ENCODE results near the gene PHPT1.

The PHPT1 gene

DNA sequence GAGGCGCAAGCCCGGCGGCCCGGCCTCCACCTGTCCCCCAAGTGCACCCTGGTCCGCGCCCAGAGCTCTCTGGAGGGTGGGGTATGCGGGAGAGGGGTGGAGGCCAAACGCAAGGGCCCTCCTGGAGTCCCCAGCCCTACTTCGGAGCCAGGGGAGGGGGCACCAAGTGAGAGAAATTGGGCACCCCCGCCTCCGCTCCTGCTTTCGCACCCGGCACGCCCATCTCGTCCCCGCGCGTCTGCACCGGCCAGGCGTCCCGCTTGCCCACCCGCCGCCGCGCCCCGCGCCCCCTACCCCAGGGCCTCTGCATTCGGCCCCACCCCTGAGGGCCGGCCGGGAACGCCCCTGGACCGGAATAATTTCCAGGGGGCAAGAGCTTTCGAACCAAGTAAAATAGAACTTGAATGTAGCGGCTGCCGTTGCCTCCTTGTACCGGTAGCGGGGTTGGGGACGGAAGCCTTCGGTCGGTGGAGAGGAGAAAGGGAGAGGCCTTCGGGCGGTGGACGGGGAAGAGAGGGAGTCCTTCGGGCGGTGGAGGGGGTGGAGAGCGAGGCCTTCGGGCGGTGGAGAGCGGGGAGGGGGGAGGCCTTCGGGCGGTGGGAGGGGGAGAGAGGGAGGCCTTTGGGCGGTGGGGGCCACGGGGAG, 694 bp upstream of the PHPT1 start:
- no peak for DNase-seq (ENCODE audit: low read depth)

DNA sequence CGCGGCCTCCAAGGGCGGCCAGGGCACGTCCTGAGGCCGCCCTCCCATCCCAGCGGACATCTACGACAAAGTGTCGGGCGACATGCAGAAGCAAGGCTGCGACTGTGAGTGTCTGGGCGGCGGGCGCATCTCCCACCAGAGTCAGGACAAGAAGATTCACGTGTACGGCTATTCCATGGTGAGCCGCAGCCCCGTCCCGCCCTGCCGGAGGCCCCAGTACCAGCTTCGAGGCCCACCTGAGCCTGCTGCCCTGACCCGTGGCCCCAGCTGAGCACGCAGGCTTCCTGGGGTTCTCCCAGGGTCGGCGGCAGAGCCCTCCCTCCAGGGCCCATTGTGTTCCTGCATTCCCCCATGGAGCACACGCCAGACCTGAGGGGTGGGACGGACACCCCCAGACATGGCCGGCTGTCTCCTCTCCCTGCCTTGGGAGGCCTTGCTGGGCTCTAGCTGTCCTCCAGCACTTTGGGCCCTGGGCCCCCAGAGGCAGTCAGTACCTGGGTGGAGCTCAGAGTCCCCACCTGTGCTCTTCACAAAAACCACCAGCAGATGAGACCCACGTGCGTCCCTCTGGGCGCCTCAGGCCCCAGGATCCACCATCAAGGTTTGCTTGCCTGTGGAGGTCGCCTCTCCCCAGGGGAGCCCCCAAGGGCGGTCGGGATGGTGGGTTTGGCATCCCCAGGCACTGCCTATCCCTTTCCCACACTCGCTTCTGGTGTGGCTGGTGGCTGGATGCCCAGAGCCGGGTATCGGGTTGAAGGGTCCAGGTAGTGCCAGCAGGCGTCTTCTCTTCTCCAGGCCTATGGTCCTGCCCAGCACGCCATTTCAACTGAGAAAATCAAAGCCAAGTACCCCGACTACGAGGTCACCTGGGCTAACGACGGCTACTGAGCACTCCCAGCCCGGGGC, 1.0 kb downstream of the PHPT1 start:
- no peak for DNase-seq (ENCODE audit: low read depth)

DNA sequence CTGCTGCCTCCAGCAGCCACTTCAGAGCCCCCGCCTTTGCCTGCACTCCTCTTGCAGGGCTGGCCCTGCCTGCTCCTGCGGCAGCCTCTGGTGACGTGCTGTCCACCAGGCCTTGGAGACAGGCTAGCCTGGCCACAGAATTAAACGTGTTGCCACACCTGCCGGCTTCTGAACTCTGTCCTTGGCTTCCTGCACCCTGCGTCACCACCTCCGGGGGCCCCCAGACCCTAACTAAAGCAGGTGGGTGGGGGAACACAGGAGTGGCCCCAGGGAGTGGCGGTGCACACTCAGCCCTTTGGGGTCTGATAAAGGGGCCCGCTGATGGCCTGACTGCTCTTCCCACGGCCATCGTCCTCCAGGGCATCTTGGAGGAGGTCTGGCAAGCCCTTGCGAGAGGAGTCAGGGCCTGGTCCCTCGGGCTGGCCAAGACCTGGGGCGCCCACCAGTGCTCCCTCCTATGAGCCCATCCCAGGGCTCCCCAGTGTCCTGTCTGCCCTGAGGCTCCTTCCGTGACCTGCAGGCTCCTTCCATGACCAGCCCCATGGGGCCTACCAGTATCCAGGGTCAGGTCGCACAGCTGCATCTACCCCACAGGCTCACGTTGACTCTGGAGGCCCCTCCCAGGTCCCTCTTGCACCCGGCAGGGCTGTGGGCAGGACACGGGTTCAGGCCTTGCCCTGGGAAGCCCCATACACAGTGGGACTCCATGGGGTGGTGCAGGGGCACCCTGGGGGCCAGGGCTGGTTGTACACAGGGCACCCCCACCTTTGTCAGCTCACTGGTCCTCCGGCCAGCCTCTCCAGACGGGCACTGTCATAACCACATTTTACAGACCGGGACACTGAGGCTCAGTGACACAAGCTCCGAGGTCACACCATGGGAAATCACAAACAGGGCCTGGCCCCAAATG, 1.9 kb downstream of the PHPT1 start:
- no peak for DNase-seq (ENCODE audit: low read depth)

DNA sequence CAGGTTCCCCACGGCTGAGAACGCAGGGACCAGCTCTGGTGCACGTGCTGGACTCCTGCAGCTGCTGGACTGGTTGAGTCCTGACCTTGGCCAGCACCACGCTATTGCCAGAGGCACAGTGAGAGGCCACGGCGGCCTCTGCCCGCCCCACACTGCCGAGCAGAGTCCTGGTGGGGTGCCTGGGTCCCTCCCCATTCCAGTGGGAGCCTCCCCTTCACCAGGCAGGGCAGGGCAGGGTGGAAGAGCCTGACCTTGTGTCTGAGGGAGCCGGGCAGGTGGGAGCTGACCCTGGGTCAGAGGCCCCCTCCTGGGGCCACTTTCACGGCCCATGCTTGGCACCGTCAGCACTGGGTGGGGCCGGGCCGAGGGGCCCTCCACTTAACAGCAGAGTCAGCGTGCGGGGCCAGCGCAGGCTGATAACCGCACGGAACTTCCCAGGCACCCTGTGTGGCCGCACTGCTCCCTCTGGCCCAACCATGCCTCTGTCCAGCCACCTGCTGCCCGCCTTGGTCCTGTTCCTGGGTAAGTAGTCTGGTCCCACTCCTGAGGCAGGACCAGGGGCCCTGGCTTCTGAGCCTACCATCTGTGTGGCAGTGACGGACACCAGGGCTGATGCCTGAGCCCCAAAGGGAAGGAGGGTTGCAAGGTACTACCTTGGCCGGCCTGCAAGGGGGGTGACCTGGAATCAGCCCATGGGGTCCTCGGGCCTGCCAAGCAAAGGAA, 2.9 kb downstream of the PHPT1 start, which contains the start of gene MAMDC4:
TSS of gene MAMDC4 (plus strand) at position 406 of the 723 bp plus-strand sequence. CDS start at position 477, 71 bp downstream.
- DNase-seq (ENCODE audit: low read depth): no peak

DNA sequence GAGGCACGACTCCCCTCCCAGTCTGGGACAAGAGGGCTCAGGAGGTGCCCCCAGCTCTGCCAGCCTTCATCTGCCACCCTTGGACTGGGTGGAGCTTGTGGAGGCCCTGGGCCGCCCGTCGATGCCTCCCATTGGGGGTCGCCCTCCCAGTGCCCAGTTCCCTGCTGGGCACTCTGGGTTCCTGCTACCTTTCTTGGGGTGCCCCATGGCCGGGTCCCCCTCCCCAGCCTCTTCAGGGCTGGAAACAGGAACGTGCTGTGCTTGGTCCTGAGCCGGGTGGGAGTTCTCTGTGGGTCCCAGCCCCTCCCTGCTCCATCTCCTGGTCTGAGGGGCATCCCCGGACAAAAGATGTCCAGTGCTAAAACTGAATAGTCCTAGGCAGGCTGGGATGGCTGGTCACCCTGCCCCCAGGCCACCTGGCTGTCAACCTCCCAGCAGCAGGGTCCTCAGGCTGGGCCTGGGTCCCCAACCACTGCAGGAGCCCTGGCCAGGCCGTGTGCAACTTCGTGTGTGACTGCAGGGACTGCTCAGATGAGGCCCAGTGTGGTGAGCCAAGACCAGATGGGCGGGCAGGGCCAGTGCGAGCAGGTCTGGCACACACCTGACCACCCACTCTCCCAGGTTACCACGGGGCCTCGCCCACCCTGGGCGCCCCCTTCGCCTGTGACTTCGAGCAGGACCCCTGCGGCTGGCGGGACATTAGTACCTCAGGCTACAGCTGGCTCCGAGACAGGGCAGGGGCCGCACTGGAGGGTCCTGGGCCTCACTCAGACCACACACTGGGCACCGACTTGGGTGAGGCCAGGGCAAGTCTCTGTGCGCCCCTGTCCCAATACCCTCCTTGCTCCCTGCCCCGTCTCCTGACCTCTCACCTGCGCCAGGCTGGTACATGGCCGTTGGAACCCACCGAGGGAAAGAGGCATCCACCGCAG, 3.7 kb downstream of the PHPT1 start:
- DNase-seq (ENCODE audit: low read depth): no peak

DNA sequence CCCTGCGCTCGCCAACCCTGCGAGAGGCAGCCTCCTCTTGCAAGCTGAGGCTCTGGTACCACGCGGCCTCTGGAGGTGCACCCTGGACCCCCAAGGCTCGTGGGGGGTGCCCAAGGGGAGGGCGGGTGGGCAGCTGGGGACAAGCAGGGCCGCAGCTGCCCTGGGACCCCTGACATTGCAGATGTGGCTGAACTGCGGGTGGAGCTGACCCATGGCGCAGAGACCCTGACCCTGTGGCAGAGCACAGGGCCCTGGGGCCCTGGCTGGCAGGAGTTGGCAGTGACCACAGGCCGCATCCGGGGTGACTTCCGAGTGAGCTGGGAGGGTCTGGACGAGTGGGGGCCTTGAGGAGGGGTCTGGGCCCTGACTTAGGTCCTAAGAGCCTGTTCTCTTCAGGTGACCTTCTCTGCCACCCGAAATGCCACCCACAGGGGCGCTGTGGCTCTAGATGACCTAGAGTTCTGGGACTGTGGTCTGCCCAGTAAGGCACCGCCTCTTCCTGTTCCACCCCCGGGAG, 4.4 kb downstream of the PHPT1 start:
- no peak for DNase-seq (ENCODE audit: low read depth)

DNA sequence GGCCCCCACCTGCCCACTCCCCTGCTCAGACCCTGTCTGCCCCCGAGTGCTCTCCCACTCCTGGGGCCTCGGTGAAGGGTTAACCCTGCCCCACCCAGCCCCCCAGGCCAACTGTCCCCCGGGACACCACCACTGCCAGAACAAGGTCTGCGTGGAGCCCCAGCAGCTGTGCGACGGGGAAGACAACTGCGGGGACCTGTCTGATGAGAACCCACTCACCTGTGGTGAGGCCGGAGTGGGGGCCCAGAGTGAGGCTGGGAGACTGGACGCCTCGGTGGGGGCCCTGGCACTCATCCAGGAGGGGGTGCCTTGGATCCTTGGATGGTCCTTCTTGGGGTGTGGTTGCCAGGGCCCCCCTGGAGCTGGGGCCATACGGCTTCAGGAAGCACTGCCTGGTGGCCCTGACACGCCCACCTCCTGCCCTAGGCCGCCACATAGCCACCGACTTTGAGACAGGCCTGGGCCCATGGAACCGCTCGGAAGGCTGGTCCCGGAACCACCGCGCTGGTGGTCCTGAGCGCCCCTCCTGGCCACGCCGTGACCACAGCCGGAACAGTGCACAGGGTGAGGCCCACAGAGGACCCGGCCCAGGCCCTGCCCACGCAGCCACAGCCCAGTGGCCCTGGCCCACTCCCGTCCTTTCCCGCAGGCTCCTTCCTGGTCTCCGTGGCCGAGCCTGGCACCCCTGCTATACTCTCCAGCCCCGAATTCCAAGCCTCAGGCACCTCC, 5.1 kb downstream of the PHPT1 start:
- no peak for DNase-seq (ENCODE audit: low read depth)

DNA sequence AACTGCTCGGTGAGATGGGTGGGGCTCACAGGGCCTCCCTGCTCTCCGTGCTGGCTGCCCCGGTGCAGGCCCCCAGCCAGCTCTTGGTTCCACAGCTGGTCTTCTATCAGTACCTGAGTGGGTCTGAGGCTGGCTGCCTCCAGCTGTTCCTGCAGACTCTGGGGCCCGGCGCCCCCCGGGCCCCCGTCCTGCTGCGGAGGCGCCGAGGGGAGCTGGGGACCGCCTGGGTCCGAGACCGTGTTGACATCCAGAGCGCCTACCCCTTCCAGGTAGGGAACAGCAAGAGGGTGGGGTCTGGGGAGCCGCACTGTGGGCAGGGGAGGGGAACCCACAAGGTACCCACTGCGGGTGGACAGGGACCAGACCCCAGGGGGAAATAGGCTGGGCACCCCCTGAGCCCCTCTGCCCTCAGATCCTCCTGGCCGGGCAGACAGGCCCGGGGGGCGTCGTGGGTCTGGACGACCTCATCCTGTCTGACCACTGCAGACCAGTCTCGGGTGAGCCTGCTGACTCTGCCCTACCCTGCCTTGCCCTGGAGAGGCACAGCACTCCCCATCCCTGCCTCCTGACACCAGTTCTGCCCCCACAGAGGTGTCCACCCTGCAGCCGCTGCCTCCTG, 5.7 kb downstream of the PHPT1 start:
- no peak for DNase-seq (ENCODE audit: low read depth)

DNA sequence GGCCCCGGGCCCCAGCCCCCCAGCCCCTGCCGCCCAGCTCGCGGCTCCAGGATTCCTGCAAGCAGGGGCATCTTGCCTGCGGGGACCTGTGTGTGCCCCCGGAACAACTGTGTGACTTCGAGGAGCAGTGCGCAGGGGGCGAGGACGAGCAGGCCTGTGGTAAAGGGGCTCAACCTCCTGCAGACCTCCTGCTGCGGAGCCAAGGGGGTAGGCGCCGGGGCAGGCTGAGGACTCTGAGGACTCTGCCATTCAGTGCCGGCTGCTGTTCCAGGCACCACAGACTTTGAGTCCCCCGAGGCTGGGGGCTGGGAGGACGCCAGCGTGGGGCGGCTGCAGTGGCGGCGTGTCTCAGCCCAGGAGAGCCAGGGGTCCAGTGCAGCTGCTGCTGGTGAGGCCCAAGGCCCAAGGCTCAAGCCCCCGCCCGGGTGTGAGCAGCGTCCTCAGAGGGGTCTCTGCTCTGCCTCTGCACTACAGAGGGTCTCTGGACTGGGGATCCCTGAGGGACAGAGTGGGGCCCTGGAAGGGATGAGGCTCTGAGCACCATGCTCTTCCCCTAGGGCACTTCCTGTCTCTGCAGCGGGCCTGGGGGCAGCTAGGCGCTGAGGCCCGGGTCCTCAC, 6.4 kb downstream of the PHPT1 start:
- no peak for DNase-seq (ENCODE audit: low read depth)

DNA sequence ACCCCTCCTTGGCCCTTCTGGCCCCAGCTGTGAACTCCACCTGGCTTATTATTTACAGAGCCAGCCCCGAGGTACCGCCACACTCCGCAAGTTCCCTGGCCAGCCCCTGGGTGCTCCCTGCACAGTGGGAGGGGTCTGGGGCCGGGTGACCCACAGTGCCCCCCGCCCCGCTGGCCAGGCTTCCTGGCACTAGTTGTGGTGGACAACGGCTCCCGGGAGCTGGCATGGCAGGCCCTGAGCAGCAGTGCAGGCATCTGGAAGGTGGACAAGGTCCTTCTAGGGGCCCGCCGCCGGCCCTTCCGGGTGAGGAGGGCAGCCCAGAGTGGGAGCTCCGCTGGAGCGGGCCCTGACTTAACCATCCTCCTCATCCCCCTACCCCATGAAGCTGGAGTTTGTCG, 6.9 kb downstream of the PHPT1 start:
- DNase-seq (ENCODE audit: low read depth): no peak

DNA sequence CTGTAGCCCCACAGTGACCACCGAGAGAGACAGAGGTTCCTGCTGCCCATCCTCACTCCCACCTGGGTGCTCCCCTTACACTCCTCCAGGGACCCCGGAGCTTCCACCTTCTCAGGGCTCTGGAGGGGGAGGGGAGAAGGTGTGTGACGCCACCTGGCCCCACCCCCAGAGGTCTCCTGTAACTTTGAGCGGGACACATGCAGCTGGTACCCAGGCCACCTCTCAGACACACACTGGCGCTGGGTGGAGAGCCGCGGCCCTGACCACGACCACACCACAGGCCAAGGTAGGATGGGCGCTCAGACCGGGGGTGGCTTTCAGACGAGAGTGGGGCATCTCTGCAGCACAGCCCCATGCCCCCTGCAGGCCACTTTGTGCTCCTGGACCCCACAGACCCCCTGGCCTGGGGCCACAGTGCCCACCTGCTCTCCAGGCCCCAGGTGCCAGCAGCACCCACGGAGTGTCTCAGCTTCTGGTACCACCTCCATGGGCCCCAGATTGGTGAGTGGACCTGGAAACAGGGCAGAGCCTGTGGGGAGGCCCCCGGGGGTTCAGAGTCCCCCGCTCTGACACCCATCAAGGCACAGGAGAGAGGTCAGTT, 7.4 kb downstream of the PHPT1 start:
- no peak for DNase-seq (ENCODE audit: low read depth)

DNA sequence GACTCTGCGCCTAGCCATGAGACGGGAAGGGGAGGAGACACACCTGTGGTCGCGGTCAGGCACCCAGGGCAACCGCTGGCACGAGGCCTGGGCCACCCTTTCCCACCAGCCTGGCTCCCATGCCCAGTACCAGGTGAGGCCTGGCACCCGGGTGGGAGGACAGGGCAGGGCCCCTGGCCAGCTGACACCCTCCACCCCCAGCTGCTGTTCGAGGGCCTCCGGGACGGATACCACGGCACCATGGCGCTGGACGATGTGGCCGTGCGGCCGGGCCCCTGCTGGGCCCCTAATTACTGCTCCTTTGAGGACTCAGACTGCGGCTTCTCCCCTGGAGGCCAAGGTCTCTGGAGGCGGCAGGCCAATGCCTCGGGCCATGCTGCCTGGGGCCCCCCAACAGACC, 8.0 kb downstream of the PHPT1 start:
- no peak for DNase-seq (ENCODE audit: low read depth)

DNA sequence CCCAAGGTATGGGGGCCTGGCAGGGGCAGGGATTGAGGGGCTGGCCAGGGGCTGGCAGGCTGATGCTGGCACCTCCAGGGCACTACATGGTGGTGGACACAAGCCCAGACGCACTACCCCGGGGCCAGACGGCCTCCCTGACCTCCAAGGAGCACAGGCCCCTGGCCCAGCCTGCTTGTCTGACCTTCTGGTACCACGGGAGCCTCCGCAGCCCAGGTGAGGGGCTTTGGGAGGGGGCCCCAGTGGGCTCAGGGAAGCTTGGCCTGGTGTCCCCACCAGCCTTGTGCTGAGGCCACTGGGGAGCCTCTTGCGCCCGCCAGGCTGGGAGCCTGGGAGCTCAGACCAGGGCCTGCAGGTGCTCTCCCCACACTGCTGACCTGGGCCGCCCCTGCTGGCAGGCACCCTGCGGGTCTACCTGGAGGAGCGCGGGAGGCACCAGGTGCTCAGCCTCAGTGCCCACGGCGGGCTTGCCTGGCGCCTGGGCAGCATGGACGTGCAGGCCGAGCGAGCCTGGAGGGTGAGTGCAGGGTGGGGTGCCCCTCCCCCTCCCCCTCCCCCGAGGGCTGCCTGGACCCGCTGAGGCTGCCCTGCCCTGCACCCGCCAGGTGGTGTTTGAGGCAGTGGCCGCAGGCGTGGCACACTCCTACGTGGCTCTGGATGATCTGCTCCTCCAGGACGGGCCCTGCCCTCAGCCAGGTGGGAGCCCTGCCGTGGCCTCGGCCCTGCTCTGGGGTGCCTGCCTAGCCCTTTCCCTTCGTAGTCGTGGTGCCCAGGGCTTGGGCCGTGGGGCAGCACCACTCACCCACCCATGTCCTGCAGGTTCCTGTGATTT, 8.6 kb downstream of the PHPT1 start:
- DNase-seq (ENCODE audit: low read depth): no peak

DNA sequence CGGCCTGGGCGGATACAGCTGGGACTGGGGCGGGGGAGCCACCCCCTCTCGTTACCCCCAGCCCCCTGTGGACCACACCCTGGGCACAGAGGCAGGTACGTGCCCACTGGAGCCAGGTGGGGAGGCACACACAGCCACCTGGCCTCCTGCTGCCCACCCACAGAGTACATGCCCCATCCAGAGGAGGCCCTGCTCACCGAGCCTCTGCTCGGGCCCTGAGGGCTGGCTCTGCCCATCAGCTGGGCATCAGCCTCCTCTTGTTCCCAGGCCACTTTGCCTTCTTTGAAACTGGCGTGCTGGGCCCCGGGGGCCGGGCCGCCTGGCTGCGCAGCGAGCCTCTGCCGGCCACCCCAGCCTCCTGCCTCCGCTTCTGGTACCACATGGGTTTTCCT, 9.2 kb downstream of the PHPT1 start:
- no peak for DNase-seq (ENCODE audit: low read depth)

DNA sequence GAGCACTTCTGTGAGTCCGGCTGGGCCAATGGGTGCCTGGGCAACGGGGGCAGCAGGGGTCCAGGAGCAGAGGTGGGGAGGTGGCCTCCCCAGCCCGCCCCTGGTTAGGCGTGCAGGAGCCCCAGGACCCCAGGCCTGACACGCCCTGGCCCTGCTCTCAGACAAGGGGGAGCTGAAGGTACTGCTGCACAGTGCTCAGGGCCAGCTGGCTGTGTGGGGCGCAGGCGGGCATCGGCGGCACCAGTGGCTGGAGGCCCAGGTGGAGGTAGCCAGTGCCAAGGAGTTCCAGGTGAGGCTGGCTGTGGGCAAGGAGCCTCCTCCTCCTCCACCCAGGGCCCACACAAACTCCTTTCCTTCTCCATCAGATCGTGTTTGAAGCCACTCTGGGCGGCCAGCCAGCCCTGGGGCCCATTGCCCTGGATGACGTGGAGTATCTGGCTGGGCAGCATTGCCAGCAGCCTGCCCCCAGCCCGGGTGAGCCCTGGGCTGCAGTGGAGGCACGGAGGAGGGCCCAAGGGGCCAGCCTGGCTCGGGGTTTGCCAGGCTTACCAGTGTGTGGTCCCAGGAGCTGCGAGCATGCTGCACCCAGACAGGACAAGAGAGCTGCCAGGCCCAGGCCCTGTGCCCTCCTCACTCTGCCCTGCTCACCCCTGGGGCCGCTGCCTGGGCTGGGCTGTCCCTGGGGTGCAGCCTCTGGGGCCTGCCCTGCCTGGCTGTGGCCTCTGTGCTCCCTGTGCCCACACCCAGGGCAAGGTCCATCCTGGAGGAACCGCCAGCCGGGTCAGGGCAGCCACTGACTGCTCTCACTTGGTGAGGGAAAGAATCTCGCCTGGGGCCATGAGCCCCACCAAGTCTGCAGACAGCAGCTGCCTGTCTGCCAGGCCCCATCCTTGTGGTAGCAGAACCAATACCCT, 9.9 kb downstream of the PHPT1 start:
- peak; percentile 75 for DNase-seq (ENCODE audit: low read depth)

DNA sequence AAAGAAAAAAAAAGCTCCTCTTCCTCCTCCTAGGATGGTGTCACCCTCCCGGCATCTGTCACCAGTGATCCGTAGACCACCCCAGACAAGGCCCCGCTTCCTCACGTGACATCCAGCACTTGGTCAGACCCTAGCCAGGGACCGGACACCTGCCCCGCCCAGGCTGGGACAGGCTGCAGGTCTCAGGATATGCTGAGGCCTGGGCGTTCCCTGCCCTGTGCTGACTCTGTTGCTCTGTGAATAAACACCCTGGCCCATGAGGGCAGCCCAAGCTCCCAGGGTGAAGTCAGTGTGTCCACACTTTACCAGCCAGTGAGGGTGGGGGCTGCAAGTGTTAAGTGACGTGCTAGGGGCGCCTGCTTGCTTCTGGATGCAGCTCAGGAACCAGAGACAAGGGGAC, 11.3 kb downstream of the PHPT1 start:
- DNase-seq (ENCODE audit: low read depth): no peak
